Liver (tissue), 2 donors: Measurements from ENCODE around the gene SIGLEC9.

Experiments
- CTCF ChIP-seq: fragments of 150-350 bp; IDR thresholded peaks from 2 replicates; pipeline ENCODE4 v1.5.1; 2017; ENCODE audit warnings: improper control_type of control experiment, low read depth, low read length; ENCODE audit not compliant: missing input control
- YY1 ChIP-seq: IDR thresholded peaks from 2 replicates; pipeline ENCODE4 v1.6.1; 2016; ENCODE audit warnings: antibody characterized with exemption, mild to moderate bottlenecking
- donor health status: healthy.

DNA sequence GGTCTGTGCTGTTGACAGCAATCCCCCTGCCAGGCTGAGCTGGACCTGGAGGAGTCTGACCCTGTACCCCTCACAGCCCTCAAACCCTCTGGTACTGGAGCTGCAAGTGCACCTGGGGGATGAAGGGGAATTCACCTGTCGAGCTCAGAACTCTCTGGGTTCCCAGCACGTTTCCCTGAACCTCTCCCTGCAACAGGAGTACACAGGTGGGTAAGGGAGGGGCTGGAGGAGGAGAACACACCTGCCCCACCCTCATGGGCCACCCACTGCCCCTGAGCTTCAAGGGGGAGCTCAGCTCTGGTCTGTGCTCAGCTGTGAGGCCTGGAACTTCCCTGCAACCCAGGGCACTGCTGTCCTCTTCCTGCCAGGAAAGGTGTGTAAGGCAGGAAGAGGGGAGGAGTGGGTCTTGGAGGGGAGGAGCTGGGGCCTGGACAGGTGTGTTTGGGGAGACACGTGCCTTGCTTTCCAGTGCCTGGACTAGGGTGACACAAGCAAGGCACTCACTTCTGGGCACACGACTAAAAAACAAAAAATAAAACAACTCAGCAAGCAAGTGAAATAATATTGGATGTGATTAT, 21.3 kb downstream of the SIGLEC9 start:
- TF ChIP-seq CTCF (no peak), YY1 (no peak)
